IPS-11a (cell line): ENCODE data around the gene DENND2A.
"Not testable (repeated sequence)": the region's sequence is repeated elsewhere in the genome, so short reads cannot be mapped to it uniquely, and the experiment has no call there.

Source experiments
- H3K4me3 ChIP-seq: one replicate; pipeline ENCODE4 v1.5.1; 2013; ENCODE audit warnings: low read depth, low read length, control low read depth

Gene DENND2A

GRCh38 chr7:140517546-140518369 lies 122.9 kb downstream of the DENND2A start:
- no peak overlapping the region for H3K4me3 ChIP-seq

GRCh38 chr7:140512317-140513000 lies 128.2 kb downstream of the DENND2A start:
- H3K4me3 ChIP-seq = no peak overlapping the region

DNA sequence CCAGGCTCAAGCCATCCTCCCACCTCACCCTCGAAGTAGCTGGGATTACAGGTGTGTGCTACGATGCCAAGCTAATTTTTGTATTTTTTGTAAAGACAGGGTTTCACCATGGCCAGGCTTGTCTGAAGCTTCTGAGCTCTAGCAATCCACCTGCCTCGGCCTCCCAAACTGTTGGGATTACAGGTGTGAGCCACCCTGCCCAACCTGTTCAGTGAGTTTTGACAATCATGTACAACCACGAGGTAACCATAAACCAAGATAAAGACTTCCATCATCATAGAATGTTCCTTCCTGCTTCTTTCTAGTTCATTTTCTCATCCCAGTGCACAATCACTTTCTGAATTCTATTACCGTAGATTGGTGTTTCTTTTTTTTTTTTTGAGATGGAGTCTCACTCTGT lies 130.8 kb downstream of the DENND2A start:
- no peak overlapping the region for H3K4me3 ChIP-seq

GRCh38 chr7:140507556-140507955 lies 133.1 kb downstream of the DENND2A start:
- H3K4me3 ChIP-seq = not testable (repeated sequence)

DNA sequence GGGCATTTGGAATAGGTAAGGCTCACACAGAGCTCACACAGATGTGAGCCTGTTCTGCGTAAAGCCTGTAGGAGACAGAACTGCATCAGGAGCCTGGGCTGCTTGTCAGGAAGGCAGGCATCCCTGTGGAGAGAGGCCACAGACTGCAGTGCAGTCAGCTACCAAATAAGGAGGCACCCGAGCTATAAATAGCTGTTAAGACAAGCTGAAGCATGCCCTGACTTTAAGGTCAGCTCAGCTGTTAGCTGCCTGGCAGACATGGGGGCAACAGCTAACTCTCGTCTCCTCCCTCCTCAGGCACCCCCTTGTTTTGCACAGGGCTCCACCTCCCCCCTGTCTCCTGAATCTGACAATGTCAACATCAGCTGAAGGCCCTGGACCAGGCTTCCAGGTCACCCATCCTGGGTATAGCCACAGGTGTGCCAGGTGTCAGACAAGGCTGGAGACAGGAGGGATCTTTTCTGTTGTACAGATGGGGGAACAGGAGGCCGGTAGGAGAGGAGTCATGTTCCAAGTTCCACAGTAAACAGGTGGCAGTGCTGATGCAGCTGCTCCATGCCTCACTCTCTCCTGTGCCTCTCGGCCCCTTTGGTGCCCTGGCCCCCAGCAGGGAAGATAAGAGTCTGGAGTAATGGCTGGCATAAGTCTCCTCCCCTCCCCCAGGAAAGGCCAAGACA lies 133.7 kb downstream of the DENND2A start:
- no peak overlapping the region for H3K4me3 ChIP-seq

DNA sequence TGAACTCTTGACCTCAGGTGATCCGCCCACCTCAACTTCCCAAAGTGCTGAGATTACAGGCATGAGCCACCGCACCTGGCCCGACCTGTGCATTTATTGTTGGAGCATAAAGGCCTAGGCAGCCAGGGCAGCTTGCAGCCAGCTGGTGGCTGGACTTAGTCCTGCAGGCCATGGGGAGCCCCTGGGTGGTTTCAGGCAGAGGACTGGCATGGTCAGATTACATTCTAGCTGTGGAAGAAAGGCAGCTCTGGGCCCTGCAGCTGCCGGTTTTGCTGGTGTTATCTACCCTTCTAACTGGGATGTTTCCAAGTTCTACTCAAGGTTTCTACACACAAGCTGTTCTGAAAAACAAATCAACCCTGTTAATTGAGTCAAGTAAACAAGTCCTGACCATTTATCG lies 138.6 kb downstream of the DENND2A start:
- H3K4me3 ChIP-seq = no peak overlapping the region

GRCh38 chr7:140497807-140498206 lies 142.8 kb downstream of the DENND2A start:
- not testable (repeated sequence) for H3K4me3 ChIP-seq

- no peak overlapping the region for H3K4me3 ChIP-seq
Observed at GRCh38 chr7:140497241-140497769, 143.3 kb downstream of the DENND2A start.

GRCh38 chr7:140495514-140496097 lies 145.0 kb downstream of the DENND2A start:
- no peak overlapping the region for H3K4me3 ChIP-seq

- H3K4me3 ChIP-seq = no peak overlapping the region
Observed at GRCh38 chr7:140494867-140495266, 145.7 kb downstream of the DENND2A start.

GRCh38 chr7:140489026-140489359 lies 151.6 kb downstream of the DENND2A start:
- no peak overlapping the region for H3K4me3 ChIP-seq

GRCh38 chr7:140485500-140486265 lies 154.9 kb downstream of the DENND2A start:
- no peak overlapping the region for H3K4me3 ChIP-seq

- H3K4me3 ChIP-seq = no peak overlapping the region
Observed at GRCh38 chr7:140484951-140485499, 155.6 kb downstream of the DENND2A start.

DNA sequence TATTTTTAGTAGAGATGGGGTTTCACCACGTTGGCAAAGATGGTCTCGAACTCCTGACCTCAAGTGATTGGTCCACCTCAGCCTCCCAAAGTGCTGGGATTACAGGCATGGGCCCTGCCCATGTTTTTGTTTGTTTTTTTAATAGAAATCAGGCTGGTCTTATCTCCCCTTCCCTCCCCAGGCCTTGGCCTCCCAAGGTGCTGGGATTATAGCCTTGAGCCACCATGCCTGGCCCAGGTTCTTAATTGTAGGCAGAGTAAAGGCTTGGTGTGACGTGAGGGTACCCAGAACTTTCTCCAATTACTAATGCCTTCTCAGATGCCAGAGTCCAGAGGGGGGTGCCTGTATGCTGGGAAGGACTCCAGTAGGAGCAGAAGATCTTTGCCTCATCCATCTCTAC lies 156.1 kb downstream of the DENND2A start:
- H3K4me3 ChIP-seq = no peak overlapping the region

DNA sequence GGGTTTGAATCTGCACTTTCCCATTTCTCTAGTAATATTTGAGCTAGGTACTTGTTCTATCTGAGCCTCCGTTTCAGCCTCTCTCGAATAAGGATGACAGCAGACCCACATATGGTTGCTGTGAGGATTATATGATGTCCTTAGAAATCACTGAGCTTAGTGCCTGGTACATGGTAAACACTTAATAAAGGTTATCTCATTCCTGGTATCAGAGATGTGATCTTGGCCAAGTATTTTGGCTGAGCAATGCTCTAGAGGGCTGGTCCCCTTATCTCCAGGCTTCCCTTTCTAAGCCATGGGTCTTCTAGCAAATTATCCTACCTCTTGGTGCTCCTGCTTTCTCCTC lies 160.9 kb downstream of the DENND2A start:
- peak overlapping the region; percentile 86 for H3K4me3 ChIP-seq

DNA sequence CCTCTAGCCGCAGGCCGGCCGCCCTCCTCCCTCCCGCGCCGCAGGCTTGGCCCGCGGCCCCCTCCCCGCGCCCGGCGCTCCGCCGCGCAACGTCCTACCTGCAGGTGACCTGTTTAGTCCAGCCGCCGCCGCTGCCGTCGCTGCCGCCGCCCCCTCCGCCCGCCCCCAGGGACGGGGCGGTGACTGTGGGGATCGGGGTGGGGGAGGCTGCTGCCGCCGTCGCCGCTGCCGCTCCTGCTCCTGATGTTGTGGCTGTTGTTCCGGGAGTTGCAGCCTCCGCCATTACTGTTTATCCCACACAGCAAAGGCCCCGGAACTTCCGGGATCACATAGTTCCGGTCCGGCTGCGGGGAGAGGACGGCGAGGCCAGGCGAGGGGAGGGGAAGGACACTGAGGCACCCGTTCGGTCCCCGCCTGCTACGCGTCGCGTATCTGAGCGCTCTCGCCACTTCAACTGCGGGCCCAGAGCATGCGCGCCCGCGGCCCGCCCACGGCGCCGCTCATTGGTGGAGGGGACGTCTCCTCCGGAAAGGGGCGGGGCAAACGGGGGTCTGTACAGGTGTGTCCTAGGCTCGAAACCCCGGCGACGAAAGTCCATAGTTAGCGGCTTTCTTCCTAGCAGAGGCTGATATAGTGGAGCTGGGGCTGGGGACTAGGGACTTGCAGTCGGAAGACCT lies 161.4 kb downstream of the DENND2A start, which contains the start of gene MKRN1:
Gene MKRN1 (minus strand): TSS at position 444 of the 677 bp plus-strand sequence. CDS start 161 bp downstream, at position 283.
- H3K4me3 ChIP-seq = peak within 1 kb of the TSS; percentile 86

GRCh38 chr7:140478246-140479061 lies 162.2 kb downstream of the DENND2A start:
- H3K4me3 ChIP-seq = peak overlapping the region; percentile 86

DNA sequence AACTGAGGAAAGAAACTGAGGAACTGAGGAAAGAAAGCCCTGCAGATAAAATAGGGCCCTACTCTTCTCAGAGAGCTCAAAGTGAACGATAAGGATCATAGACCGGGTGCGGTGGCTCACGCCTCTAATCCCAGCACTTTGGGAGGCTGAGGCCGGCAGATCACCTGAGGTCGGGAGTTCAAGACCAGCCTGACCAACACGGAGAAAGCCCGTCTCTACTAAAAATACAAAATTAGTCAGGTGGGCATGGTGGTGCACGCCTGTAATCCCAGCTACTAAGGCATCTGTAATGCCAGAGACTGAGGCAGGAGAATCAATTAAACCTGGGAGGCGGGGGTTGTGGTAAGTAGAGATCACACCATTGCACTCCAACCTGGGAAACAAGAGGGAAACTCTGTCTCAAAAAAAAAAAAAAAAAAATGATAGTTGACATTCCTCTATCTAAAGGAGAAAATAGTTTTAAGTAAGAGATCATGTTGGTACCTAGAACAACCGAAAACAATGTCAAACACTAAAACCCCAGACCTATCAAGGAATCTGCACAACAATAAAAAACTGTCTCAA lies 163.8 kb downstream of the DENND2A start:
- H3K4me3 ChIP-seq = no peak overlapping the region
